Gastrocnemius medialis (tissue), 4 donors: ENCODE data around the gene SFXN5. TPM values are rescaled to one million over a fixed set of nuclear protein-coding genes. Genes with fewer than 3 reads are reported as not detected.
A peak's percentile ranks its signal among the peaks of the same experiment; 100 is the strongest.
"Not testable (repeated sequence)": the region's sequence is repeated elsewhere in the genome, so short reads cannot be mapped to it uniquely, and the experiment has no call there.

Source experiments
- ATAC-seq, 2 donors: fragments of 150-250 bp; one replicate each; pipeline ENCODE4 v1.9.1; 2016
- DNase-seq, 2 donors: peaks; one replicate each; pipeline ENCODE4 v3.0.0-alpha.2; 2019
- H3K27ac ChIP-seq, 4 donors: fragments of 200-600 bp; sonication (generic); 1 replicate in 1 of 4; 2 replicates in 3 of 4; pipeline ENCODE4 v1.5.1; 2016 to 2018; ENCODE audit warnings: mild to moderate bottlenecking in 2 of 4, moderate library complexity in 1 of 4
- H3K27me3 ChIP-seq, 3 donors: fragments of 200-600 bp; sonication (generic) in 2 of 3; 1 replicate in 1 of 3; 2 replicates in 2 of 3; pipeline versions ENCODE4 v1.5.1 to v1.6.0; 2016 to 2019; ENCODE audit warnings: mild to moderate bottlenecking in 1 of 3, moderate library complexity in 1 of 3
- H3K36me3 ChIP-seq, 2 donors: fragments of 200-600 bp; sonication (generic) in 1 of 2; one replicate each; pipeline ENCODE4 v1.5.1; 2017 to 2018
- H3K4me1 ChIP-seq, 2 donors: fragments of 200-600 bp; sonication (generic) in 1 of 2; one replicate each; pipeline ENCODE4 v1.5.1; 2016 to 2017; ENCODE audit warnings: mild to moderate bottlenecking in 2 of 2
- H3K4me3 ChIP-seq, 4 donors: fragments of 200-600 bp; sonication (generic) in 3 of 4; 1 replicate in 1 of 4; 2 replicates in 3 of 4; pipeline ENCODE4 v1.5.1; 2016 to 2019; ENCODE audit warnings: mild to moderate bottlenecking in 2 of 4
- H3K9me3 ChIP-seq, 3 donors: fragments of 200-600 bp; sonication (generic) in 2 of 3; 1 replicate in 1 of 3; 2 replicates in 2 of 3; pipeline ENCODE4 v1.5.1; 2016 to 2019
- POLR2A ChIP-seq, 2 donors: fragments of 450-650 bp; IDR thresholded peaks; one replicate each; pipeline ENCODE4 v1.6.1; 2017; ENCODE audit warnings: antibody characterized with exemption in 2 of 2, mild to moderate bottlenecking in 2 of 2, moderate library complexity in 2 of 2
- in situ Hi-C, 4 donors: fragments of 200-750 bp; cut with MboI; loops; one replicate each; pipeline versions ENCODE4 v1.15.0 to v1.8.0; 2017; ENCODE audit warnings: low sequenced_read_pairs in 4 of 4
- intact Hi-C: fragments of 100-400 bp; cut with DNase I; formaldehyde crosslinking; loops from one replicate; pipeline ENCODE4 v1.15.1; 2023; ENCODE audit warnings: low total_unique reads
- total RNA-seq, 4 donors: library from RNA; depleted of rRNA; stranded (reverse); fragments of >200 nt; gene quantifications; one replicate each; pipeline versions ENCODE4 v1.1.0 to v1.2.3, GENCODE V29; 2016
- TF ChIP-seq, protein P1 (sequence below), 5 experiments: fragments of 450-650 bp in 3 of 5; fragments of 200-600 bp in 2 of 5; sonication (generic) in 2 of 5; IDR thresholded peaks in 4 of 5; conservative IDR thresholded peaks in 1 of 5; 1 replicate in 4 of 5; 2 replicates in 1 of 5; pipeline ENCODE4 v1.5.1; 2016 to 2019; ENCODE audit warnings: antibody characterized with exemption in 5 of 5, mild to moderate bottlenecking in 3 of 5, moderate library complexity in 3 of 5

Gene SFXN5
- 10 to 100 TPM in 1 of 4 donors, 1 to 10 TPM in 3; 6.8 to 22.7 (median 9.1) TPM for total RNA-seq

- H3K4me1 ChIP-seq, result peaks cover 19 to 48% of the 10 kb centered on the region in 2 donors
- H3K36me3 ChIP-seq, result no peaks in the 10 kb centered on the region
- intact Hi-C loops (loop anchor here (1.0 to 10.0 kb wide), 6 partner anchors 41 to 663 kb away; partner anchors contain the start of genes ALMS1, CCT7, PRADC1 and RAB11FIP5), in situ Hi-C loops (no loop called here)
- TF ChIP-seq, protein P1, sequence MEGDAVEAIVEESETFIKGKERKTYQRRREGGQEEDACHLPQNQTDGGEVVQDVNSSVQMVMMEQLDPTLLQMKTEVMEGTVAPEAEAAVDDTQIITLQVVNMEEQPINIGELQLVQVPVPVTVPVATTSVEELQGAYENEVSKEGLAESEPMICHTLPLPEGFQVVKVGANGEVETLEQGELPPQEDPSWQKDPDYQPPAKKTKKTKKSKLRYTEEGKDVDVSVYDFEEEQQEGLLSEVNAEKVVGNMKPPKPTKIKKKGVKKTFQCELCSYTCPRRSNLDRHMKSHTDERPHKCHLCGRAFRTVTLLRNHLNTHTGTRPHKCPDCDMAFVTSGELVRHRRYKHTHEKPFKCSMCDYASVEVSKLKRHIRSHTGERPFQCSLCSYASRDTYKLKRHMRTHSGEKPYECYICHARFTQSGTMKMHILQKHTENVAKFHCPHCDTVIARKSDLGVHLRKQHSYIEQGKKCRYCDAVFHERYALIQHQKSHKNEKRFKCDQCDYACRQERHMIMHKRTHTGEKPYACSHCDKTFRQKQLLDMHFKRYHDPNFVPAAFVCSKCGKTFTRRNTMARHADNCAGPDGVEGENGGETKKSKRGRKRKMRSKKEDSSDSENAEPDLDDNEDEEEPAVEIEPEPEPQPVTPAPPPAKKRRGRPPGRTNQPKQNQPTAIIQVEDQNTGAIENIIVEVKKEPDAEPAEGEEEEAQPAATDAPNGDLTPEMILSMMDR (IDR thresholded peaks at IDR 0.05 in 4 of 5, conservative IDR thresholded peaks at IDR 0.05 in 1 of 5), result peak in 2 of 5 experiments; percentile 32 to 35
- TF ChIP-seq POLR2A (IDR thresholded peaks at IDR 0.05), result peak; percentile 24 to 59
- H3K27me3 ChIP-seq, result no peaks in the 10 kb centered on the region
- ATAC-seq (peak; percentile 84 to 90), DNase-seq (peak; percentile 98)
- no peaks in the 10 kb centered on the region for H3K9me3 ChIP-seq
- peak within 1 kb of the TSS; percentile 83 to 93 (median 92) for H3K4me3 ChIP-seq
- H3K27ac ChIP-seq, result peak within 1 kb of the TSS; percentile 87 to 97 (median 92)
Observed at GRCh38 chr2:73071360-73072128, at the start of gene SFXN5. SFXN5 (minus strand) TSS chr2:73071712; CDS start chr2:73071705, 7 bp downstream.

DNA sequence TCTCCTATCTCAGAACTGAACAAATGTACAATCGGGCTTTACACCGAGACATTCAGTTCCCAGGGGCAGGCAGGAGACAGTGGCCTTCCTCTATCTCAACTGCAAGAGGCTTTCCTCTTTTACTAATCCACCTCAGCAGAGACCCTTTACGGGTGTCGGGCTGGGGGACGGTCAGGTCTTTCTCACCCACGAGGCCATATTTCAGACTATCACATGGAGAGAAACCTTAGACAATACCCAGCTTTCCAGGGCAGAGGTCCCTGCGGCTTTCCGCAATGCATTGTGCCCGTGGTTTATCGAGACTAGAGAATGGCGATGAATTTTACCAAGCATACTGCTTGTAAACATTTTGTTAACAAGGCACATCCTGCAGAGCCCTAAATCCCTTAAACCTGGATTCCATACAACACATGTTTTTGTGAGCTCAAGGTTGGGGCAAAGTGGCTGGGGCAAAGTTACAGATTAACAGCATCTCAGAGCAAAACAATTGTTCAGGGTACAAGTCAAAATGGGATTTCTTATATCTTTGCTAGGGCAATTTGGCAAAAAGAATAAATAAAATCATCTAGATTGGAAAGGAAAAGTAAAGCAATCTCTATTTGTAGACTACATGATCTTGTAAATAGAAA is 48.2 kb upstream of the SFXN5 start:
- intact Hi-C loops, result loop anchor here (10.0 kb wide), 1 partner anchor 265 kb away; the partner anchor contains the start of gene ALMS1
- H3K36me3 ChIP-seq, H3K9me3 ChIP-seq, DNase-seq, H3K4me3 ChIP-seq, H3K27ac ChIP-seq, H3K27me3 ChIP-seq, H3K4me1 ChIP-seq, in situ Hi-C loops, ATAC-seq: not testable (repeated sequence)

- Histone ChIP-seq H3K4me3 (no peak overlapping the region), H3K27ac (no peak overlapping the region), H3K4me1 (peaks cover 0 to 7% of the 10 kb centered on the region in 2 donors), H3K9me3 (no peaks in the 10 kb centered on the region), H3K27me3 (no peaks in the 10 kb centered on the region), H3K36me3 (no peaks in the 10 kb centered on the region)
- in situ Hi-C loops (no loop called here), intact Hi-C loops (loop anchor here (10.0 kb wide), 1 partner anchor 267 kb away; the partner anchor contains the start of gene ALMS1)
- TF ChIP-seq, protein P1 (IDR thresholded peaks at IDR 0.05 in 4 of 5, conservative IDR thresholded peaks at IDR 0.05 in 1 of 5), result no peak
- no peak for TF ChIP-seq POLR2A (IDR thresholded peaks at IDR 0.05)
- ATAC-seq (no peak), DNase-seq (no peak)
Observed at GRCh38 chr2:73117441-73117840, 45.9 kb upstream of the SFXN5 start.

DNA sequence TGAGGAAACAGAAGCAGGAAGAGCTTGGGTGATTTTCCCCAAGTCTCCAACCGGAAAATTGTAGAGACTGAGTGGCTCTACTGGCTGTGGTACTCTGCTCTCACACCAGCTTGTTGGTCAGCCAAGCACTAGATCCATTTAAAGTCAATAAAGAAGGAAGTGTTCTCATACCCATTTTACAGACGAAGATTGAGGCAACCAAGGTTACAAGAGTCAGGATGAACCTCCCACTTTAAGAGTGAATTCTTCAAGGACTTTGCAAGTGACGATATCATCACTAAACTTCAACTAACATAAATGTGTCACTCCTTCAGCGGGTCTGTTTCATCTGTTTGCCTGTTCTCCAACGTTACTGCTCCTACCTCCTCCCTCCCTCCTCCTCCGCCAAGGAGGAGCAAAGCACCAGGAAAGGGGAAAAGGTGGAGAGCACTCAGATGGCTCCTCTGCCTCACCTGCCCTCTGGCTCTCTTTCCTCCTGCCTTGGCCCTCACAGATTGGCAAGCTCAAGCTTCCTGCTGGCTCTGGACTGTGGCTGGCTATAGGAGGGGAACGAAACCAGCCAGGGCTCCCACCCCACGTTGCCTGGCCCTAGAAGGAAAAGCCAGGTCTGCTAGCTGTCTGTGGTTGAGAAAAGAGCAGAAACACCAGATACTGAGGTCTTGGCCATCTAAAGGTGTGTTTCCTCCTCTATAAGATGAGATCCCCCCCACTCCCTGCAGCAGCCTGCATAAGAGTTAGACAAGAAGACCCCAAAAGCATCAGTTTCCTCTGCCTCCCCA is 44.9 kb upstream of the SFXN5 start:
- no peaks in the 10 kb centered on the region for H3K36me3 ChIP-seq
- ATAC-seq (no peak), DNase-seq (no peak)
- no peak overlapping the region for H3K4me3 ChIP-seq
- no peaks in the 10 kb centered on the region for H3K9me3 ChIP-seq
- no peaks in the 10 kb centered on the region for H3K27me3 ChIP-seq
- peaks cover 7 to 11% of the 10 kb centered on the region in 2 donors for H3K4me1 ChIP-seq
- intact Hi-C loops, result loop anchor here (10.0 kb wide), 1 partner anchor 268 kb away; the partner anchor contains the start of gene ALMS1
- TF ChIP-seq POLR2A (IDR thresholded peaks at IDR 0.05), result no peak
- TF ChIP-seq, protein P1 (IDR thresholded peaks at IDR 0.05 in 4 of 5, conservative IDR thresholded peaks at IDR 0.05 in 1 of 5), result no peak
- in situ Hi-C loops, result no loop called here
- H3K27ac ChIP-seq, result no peak overlapping the region
